ENCODE results near the gene JMJD4.

JMJD4 gene

GRCh38 chr1:227748496-227749182 lies 13.5 kb upstream of the JMJD4 start:
- no peak for DNase-seq

GRCh38 chr1:227747948-227748495 lies 12.9 kb upstream of the JMJD4 start:
- DNase-seq: no peak

DNA sequence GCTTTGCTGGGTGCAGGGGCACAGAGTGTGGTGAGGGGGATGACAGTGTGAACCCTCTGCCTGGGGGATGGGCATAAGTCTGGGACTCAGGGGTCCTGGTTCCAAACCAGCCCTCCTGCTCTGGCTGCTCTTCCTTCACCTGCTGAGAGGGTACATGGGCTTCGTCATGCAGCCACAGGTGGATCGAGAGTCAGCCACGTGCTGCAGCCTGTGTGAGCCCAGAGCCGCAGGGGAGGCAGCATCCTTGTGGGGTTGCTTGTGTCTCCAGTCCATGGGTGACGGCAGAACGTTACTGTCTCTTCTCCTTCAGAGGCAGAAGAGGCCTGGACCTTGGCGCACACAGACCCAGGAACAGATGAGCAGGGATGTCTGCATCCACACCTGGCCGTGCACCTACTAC lies 12.3 kb upstream of the JMJD4 start:
- no peak for DNase-seq

- no peak for DNase-seq
Observed at GRCh38 chr1:227746676-227747075, 11.6 kb upstream of the JMJD4 start.

- peak; percentile 30 for DNase-seq
Observed at GRCh38 chr1:227745568-227746265, 10.6 kb upstream of the JMJD4 start.

- peak; percentile 70 for DNase-seq
Observed at GRCh38 chr1:227744668-227745067, 9.6 kb upstream of the JMJD4 start.

DNA sequence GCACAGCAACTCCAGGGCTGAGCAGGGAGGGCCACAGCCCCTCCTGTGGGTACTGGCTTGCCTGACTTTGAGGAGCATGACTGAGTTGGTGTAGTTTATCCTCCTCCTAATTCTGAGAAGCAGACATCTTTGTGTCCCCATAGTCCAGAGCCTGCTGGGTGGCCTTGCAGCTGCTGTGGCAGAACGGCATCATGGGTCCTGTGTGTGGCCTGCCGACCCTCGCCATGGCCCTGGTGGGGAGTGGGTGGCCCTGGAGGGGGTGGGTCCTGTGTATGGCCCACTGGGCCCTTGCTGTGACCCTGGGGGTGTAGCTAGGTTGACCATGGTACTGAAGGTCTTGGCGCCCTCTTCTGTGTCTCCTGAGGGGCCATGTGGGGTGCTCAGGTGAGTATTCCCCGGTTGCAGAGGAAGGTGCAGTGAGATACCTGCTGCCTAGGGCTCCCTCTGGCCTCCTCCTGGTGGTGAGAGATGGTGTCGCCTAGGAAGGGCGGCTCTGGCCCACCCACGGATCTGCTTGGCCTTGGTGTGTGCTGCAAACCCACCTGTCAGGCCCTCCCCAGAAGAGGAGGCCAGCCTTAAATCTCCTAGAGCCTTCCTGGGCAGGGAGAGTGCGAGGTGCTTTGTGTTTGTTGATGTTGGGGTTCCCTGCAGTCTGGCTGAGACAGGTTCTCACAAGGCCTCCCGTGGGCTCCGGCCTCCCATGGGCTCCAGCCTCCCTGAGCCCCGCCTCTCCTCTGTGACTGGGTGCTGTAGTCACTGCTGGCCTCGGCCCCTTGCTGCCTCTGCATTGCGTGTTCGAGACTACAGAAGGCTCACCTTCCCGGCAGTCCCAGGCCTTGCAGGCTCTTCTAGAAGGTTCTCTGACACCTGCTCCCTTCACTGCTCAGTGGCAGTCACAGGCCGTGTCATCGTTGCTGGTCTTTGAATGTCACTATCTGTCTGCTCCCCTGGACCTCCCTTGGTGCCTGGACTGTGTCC lies 7.9 kb upstream of the JMJD4 start:
- no peak for DNase-seq

GRCh38 chr1:227741166-227741870 lies 6.2 kb upstream of the JMJD4 start:
- no peak for DNase-seq

- no peak for DNase-seq
Observed at GRCh38 chr1:227740401-227740960, 5.4 kb upstream of the JMJD4 start.

- DNase-seq: no peak
Observed at GRCh38 chr1:227739636-227740035, 4.5 kb upstream of the JMJD4 start.

- DNase-seq: no peak
Observed at GRCh38 chr1:227738820-227739219, 3.7 kb upstream of the JMJD4 start.

- DNase-seq: no peak
Observed at GRCh38 chr1:227736814-227737432, 1.8 kb upstream of the JMJD4 start.

DNA sequence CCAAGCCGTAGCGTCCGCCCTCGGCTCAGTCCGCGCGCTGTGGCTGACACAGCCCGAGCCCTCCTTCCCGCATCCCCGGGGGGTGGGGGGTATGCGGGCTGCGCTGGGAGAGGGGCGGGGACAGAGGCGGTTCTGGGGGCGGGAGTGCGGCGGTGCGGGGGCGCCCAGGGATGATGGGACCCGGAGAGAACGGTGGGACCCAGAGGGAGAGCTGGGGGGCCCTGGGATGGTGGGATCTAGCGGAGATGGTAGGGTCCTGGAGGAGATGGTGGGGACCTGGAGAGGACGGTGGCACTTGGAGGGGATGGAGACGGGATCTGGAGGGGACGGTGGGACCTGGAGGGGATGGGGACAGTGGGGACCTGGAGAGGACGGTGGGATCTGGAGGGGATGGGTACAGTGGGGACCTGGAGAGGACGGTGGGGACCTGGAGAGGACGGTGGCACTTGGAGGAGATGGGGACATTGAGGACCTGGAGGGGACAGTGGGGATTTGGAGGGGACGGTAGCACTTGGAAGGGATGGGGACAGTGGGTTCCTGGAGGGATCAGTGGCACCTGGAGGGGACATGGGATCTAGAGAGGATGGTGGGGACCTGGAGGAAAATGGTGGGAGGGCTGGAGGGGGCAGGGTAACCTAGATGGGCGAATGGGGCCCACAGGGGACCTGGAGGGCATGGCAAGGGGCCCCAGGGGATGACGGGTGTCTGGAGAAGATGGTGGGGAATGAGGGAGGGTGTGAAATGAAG lies 610 bp upstream of the JMJD4 start:
- peak; percentile 27 for DNase-seq

- DNase-seq: peak; percentile 47
Observed at GRCh38 chr1:227734546-227734855, 601 bp downstream of the JMJD4 start.

DNA sequence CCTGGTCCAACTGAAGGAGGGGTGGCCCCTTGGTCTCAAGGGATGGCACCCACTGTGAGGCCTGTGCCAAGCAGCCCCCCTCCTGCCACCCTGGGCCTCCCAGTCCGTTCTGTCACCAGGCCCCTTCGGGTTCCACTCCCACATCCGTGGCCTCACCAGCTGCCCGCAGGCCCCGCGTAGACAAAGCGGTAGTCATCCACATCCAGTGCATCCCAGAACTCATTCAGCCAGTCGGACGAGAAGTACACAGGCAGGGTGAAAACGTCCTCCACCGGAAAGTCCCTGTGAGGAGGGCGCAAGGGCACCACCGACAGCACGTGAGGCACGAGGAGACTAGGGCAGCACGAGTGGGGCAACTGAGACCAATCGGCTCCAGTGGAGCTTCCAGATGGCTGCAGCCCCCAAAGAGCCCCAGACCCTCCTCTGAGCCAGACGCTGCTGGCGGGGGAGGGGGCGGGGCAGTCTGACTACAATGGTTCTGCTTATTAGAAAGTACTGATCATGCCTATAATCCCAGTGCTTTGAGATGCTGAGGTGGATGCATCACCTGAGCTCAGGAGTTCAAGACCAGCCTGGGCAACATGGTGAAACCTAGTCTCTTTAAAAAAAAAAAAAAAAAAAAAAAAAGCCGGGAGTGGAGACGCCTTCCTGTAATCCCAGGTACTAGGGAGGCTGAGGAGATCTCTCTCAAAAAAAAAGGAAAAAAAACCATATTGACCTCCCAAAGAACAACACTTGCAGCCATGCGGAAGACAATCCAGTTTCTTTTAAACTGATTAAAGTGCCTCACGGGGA lies 1.2 kb downstream of the JMJD4 start:
- DNase-seq: no peak

GRCh38 chr1:227733309-227733705 lies 1.8 kb downstream of the JMJD4 start:
- DNase-seq: no peak

DNA sequence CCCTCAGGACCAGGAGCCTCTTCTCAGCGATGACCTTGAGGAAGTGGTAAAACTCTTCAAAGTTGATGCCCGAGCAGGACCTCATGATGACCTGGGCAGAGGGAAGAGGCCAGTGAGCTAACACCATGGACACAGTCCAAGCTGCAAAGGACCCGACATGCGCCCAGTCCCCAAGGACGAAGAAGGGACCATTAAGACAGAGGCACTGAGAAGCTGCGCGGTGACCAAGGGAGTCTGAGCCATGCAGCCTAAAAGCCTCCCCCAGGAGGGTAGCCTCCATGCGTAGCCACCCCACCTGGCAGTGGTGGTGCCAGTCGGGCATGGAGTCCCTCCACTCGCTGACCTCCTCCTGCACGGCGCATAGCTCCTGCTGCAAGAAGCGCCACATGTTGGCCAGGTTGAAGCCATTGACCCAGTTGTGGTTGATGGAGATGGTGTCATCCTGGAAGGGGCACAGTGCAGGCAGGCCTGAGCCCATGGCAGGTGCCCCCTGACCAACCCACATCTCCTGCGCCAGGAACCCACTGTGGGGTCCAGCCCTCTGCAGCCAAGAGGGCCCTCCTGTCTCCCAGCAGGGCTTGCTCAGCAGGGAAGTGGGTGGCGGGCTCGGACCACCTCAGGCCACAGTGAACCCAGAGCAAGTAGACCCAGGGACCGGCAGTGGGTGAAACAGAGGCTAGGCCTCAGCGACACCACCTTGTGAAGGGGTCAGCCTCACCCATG lies 2.4 kb downstream of the JMJD4 start:
- no peak for DNase-seq

- DNase-seq: no peak
Observed at GRCh38 chr1:227731696-227732585, 3.2 kb downstream of the JMJD4 start.
